Neutrophil (primary cell): Measurements from ENCODE around the gene TNRC6A.

Experiments
- H3K27ac ChIP-seq: fragments of 200-600 bp; sonication (generic); 2 replicates; pipeline ENCODE4 v1.5.1; 2016; ENCODE audit warnings: mild to moderate bottlenecking, moderate library complexity
- H3K27me3 ChIP-seq: fragments of 200-600 bp; sonication (generic); 2 replicates; pipeline ENCODE4 v1.6.0; 2016; ENCODE audit warnings: mild to moderate bottlenecking
- H3K36me3 ChIP-seq: fragments of 200-600 bp; sonication (generic); 2 replicates; pipeline ENCODE4 v1.5.1; 2017
- H3K4me1 ChIP-seq, 2 experiments: fragments of 200-600 bp in 1 of 2; sonication (generic) in 1 of 2; 1 replicate in 1 of 2; 2 replicates in 1 of 2; pipeline versions ENCODE4 v1.5.1 to v1.6.1; 2013 to 2016; ENCODE audit warnings: low read depth in 1 of 2, low read length in 1 of 2, mild to moderate bottlenecking in 1 of 2, moderate library complexity in 1 of 2; ENCODE audit not compliant: control insufficient read depth in 1 of 2, insufficient read depth in 1 of 2
- H3K4me3 ChIP-seq, 2 experiments: fragments of 200-600 bp in 1 of 2; sonication (generic) in 1 of 2; 1 replicate in 1 of 2; 2 replicates in 1 of 2; pipeline ENCODE4 v1.5.1; 2013 to 2016; ENCODE audit warnings: low read depth in 1 of 2, low read length in 1 of 2, mild to moderate bottlenecking in 1 of 2, moderate library complexity in 1 of 2
- H3K9me3 ChIP-seq: fragments of 200-600 bp; sonication (generic); 2 replicates; pipeline ENCODE4 v1.5.1; 2016
- CTCF ChIP-seq: fragments of 200-600 bp; sonication (generic); IDR thresholded peaks from 2 replicates; pipeline ENCODE4 v1.5.1; 2016; ENCODE audit warnings: antibody characterized with exemption

TNRC6A gene

GRCh38 chr16:24778671-24779070 lies 49.2 kb downstream of the TNRC6A start:
- peaks cover 70% of the 10 kb centered on the region for H3K36me3 ChIP-seq
- H3K27me3 ChIP-seq = no peaks in the 10 kb centered on the region
- peaks cover 7 to 11% of the 10 kb centered on the region in 2 experiments for H3K4me1 ChIP-seq
- H3K9me3 ChIP-seq = no peaks in the 10 kb centered on the region
- H3K27ac ChIP-seq = peak overlapping the region; percentile 8
- TF ChIP-seq CTCF = no peak
- H3K4me3 ChIP-seq = no peak overlapping the region

GRCh38 chr16:24781256-24781655 lies 51.8 kb downstream of the TNRC6A start:
- no peak overlapping the region for H3K4me3 ChIP-seq
- TF ChIP-seq CTCF = no peak
- H3K36me3 ChIP-seq = peaks cover 74% of the 10 kb centered on the region
- H3K27ac ChIP-seq = no peak overlapping the region
- H3K9me3 ChIP-seq = no peaks in the 10 kb centered on the region
- no peaks in the 10 kb centered on the region for H3K27me3 ChIP-seq
- H3K4me1 ChIP-seq = peaks cover 7 to 11% of the 10 kb centered on the region in 2 experiments

GRCh38 chr16:24784121-24784520 lies 54.7 kb downstream of the TNRC6A start:
- Histone ChIP-seq H3K27me3 (no peaks in the 10 kb centered on the region), H3K4me1 (no peaks in the 10 kb centered on the region), H3K4me3 (no peak overlapping the region), H3K27ac (no peak overlapping the region), H3K36me3 (peaks cover 64% of the 10 kb centered on the region), H3K9me3 (no peaks in the 10 kb centered on the region)
- no peak for TF ChIP-seq CTCF

GRCh38 chr16:24789881-24790280 lies 60.4 kb downstream of the TNRC6A start:
- no peak for TF ChIP-seq CTCF

GRCh38 chr16:24800586-24800985 lies 71.1 kb downstream of the TNRC6A start:
- H3K4me3 ChIP-seq = no peak overlapping the region
- H3K27ac ChIP-seq = no peak overlapping the region
- no peaks in the 10 kb centered on the region for H3K4me1 ChIP-seq

More at GRCh38 chr16:24789881-24790280, 60.4 kb downstream of the TNRC6A start:
- no peak overlapping the region for H3K4me3 ChIP-seq
- no peaks in the 10 kb centered on the region for H3K4me1 ChIP-seq
- peak overlapping the region; percentile 49 for H3K27ac ChIP-seq
- H3K9me3 ChIP-seq = no peaks in the 10 kb centered on the region
- H3K36me3 ChIP-seq = peaks cover 69% of the 10 kb centered on the region
- H3K27me3 ChIP-seq = no peaks in the 10 kb centered on the region

More at GRCh38 chr16:24800586-24800985, 71.1 kb downstream of the TNRC6A start:
- no peak for TF ChIP-seq CTCF
- H3K36me3 ChIP-seq = peaks cover 93% of the 10 kb centered on the region
- H3K9me3 ChIP-seq = no peaks in the 10 kb centered on the region
- no peaks in the 10 kb centered on the region for H3K27me3 ChIP-seq
